Upper lobe of left lung (tissue), 4 donors: ENCODE data around the gene KCNE4.

Experiments used
- EP300 ChIP-seq, 4 donors: sonication (generic); formaldehyde crosslinking; IDR thresholded peaks; one replicate each; pipeline ENCODE4 v1.5.1; 2017; ENCODE audit warnings: antibody characterized with exemption in 4 of 4, control low read depth in 2 of 4
- POLR2A ChIP-seq, 4 donors: fragments of 450-650 bp; IDR thresholded peaks; one replicate each; pipeline ENCODE4 v1.5.1; 2016 to 2017; ENCODE audit warnings: antibody characterized with exemption in 4 of 4, mild to moderate bottlenecking in 2 of 4
- POLR2AphosphoS5 ChIP-seq, 2 donors: sonication (generic); formaldehyde crosslinking; IDR thresholded peaks; one replicate each; pipeline ENCODE4 v1.5.1; 2017; ENCODE audit warnings: antibody characterized with exemption in 2 of 2
- TF ChIP-seq, protein P1 (sequence below), 6 experiments: fragments of 450-650 bp in 4 of 6; fragments of 200-600 bp in 2 of 6; sonication (generic) in 2 of 6; IDR thresholded peaks; one replicate each; pipeline ENCODE4 v1.5.1; 2016 to 2019; ENCODE audit warnings: antibody characterized with exemption in 6 of 6

DNA sequence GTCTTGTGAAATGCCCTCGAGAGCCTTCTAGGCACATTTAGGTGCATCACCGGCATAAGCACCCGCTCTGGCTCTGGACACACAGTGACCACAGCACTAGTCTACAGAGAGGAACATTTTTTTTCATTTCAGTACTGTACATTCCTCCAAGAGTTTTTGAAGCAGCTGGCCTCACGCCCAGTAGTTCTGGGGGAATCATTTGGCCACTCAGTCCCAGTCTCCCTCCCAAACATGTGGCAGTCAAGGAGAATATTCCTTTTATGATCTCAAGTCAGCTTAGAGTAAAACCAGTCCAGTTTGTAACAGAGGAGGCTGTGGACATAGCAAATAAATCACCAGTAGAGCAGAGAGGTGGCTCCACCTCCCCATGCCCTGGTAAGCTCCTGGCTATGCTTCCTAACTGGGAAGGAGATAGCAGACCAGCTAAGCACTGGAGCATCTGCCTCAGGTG, 48.1 kb downstream of the KCNE4 start:
- TF ChIP-seq, protein P1, sequence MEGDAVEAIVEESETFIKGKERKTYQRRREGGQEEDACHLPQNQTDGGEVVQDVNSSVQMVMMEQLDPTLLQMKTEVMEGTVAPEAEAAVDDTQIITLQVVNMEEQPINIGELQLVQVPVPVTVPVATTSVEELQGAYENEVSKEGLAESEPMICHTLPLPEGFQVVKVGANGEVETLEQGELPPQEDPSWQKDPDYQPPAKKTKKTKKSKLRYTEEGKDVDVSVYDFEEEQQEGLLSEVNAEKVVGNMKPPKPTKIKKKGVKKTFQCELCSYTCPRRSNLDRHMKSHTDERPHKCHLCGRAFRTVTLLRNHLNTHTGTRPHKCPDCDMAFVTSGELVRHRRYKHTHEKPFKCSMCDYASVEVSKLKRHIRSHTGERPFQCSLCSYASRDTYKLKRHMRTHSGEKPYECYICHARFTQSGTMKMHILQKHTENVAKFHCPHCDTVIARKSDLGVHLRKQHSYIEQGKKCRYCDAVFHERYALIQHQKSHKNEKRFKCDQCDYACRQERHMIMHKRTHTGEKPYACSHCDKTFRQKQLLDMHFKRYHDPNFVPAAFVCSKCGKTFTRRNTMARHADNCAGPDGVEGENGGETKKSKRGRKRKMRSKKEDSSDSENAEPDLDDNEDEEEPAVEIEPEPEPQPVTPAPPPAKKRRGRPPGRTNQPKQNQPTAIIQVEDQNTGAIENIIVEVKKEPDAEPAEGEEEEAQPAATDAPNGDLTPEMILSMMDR (IDR thresholded peaks at IDR 0.05), result no peak
- TF ChIP-seq POLR2A (IDR thresholded peaks at IDR 0.05) (no peak), POLR2AphosphoS5 (IDR thresholded peaks at IDR 0.05) (no peak), EP300 (IDR thresholded peaks at IDR 0.05) (no peak)
